IPS-20b (cell line): Measurements from ENCODE around the gene PDCD11.

Source experiments
- H3K27ac ChIP-seq: one replicate; pipeline ENCODE4 v1.5.1; 2013; ENCODE audit warnings: low read length
- H3K27me3 ChIP-seq: 2 replicates; pipeline ENCODE4 v1.6.1; 2013; ENCODE audit warnings: mild to moderate bottlenecking, low read length, inconsistent platforms; ENCODE audit not compliant: insufficient read depth
- H3K36me3 ChIP-seq: 2 replicates; pipeline ENCODE4 v1.6.1; 2013; ENCODE audit warnings: low read depth, mild to moderate bottlenecking, inconsistent platforms, low read length, moderate library complexity; ENCODE audit not compliant: insufficient read depth
- H3K4me1 ChIP-seq: 2 replicates; pipeline ENCODE4 v1.6.1; 2013; ENCODE audit warnings: mild to moderate bottlenecking, control low read depth, inconsistent platforms, low read length, moderate library complexity; ENCODE audit not compliant: insufficient read depth
- H3K4me3 ChIP-seq: 2 replicates; pipeline ENCODE4 v1.5.1; 2013; ENCODE audit warnings: mild to moderate bottlenecking, low read length, inconsistent platforms
- H3K9ac ChIP-seq: 2 replicates; pipeline ENCODE4 v1.6.1; 2013; ENCODE audit warnings: low read depth, mild to moderate bottlenecking, inconsistent platforms, low read length, moderate library complexity
- H3K9me3 ChIP-seq: 2 replicates; pipeline ENCODE4 v1.6.1; 2013; ENCODE audit warnings: mild to moderate bottlenecking, low read depth, low read length, inconsistent platforms; ENCODE audit not compliant: insufficient read depth

Gene PDCD11

DNA sequence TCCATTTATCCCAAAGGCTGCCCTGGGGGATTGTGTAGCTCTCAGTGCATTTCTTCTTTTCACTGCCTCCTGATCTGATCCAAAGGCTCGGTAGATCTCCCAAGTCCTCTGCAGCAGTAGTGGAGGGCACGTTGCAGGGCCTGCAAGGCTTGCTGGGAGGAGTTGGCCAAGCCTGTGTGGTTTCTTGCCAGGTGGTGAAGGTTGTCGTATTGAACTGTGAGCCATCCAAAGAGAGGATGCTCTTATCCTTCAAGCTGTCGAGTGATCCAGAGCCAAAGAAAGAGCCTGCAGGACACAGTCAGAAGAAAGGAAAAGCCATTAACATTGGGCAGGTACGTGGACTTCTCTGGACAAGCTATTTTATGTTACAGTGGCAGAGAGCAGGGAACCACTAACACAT, 21.2 kb downstream of the PDCD11 start:
- Histone ChIP-seq H3K9me3 (no peaks in the 10 kb centered on the region), H3K36me3 (peaks cover 97% of the 10 kb centered on the region), H3K27ac (no peak overlapping the region), H3K27me3 (no peaks in the 10 kb centered on the region), H3K4me1 (no peaks in the 10 kb centered on the region), H3K9ac (no peak overlapping the region), H3K4me3 (no peak overlapping the region)

DNA sequence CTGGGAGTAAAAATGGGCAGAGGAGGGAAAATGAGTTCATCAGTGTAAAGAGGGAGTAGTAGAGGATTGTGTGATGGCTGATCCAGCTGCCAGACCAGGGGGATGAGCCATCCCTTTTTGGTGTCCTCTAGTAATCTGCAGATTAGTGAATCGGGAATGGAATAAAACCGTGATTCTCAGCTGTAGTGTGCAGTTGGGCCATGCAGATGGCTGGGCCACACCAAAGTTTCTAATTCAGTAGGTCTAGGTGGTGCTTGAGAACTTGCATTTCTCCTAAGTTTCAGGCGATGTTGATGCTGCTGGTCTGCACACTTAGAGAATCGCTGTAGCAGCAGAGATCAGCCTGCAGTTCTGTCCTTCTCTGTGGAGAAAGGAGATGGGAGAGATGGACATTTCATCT, 22.7 kb downstream of the PDCD11 start:
- Histone ChIP-seq H3K36me3 (peaks cover 97% of the 10 kb centered on the region), H3K4me1 (no peaks in the 10 kb centered on the region), H3K27ac (no peak overlapping the region), H3K9ac (no peak overlapping the region), H3K9me3 (no peaks in the 10 kb centered on the region), H3K27me3 (no peaks in the 10 kb centered on the region), H3K4me3 (no peak overlapping the region)

DNA sequence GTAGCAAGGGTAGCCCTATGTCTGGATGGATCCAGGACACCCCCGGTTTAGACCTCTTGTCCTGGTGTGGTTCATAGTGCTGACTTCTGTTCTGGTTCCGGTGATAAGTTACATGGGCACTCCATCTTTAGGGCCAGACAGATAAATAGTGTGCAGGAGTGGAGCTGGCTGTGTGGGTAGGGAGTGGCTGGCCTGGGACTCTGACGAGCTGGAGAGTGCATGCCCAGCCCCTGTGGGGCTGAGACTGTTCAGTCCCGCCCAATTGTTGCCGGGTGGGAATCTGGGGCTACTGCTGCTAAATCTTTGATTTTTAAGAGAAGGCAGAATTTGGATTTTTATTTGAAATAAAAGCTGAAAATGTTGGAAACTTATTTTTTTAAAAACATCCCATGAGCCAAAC, 27.3 kb downstream of the PDCD11 start:
- no peaks in the 10 kb centered on the region for H3K4me1 ChIP-seq
- H3K27me3 ChIP-seq, result no peaks in the 10 kb centered on the region
- H3K4me3 ChIP-seq, result no peak overlapping the region
- peaks cover 95% of the 10 kb centered on the region for H3K36me3 ChIP-seq
- H3K27ac ChIP-seq, result no peak overlapping the region
- no peaks in the 10 kb centered on the region for H3K9me3 ChIP-seq
- no peak overlapping the region for H3K9ac ChIP-seq

DNA sequence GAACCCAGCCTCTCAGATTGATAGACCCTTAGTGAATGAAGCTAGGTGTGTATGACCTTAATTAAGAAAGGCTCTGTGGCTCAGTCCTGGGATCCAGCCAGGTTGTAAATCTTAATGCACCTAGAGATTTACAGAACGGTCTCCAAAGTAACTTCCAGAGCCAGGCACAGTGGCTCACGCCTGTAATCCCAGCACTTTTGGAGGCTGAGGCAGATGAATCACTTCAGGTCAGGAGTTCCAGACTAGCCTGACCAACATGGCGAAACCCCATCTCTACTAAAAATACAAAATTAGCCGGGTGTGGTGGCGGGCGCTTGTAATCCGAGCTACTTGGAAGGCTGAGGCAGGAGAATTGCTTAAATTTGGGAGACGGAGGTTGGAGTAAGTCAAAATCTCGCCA, 31.4 kb downstream of the PDCD11 start:
- Histone ChIP-seq H3K9ac (no peak overlapping the region), H3K27ac (no peak overlapping the region), H3K36me3 (peaks cover 98% of the 10 kb centered on the region), H3K9me3 (no peaks in the 10 kb centered on the region), H3K4me1 (no peaks in the 10 kb centered on the region), H3K27me3 (no peaks in the 10 kb centered on the region), H3K4me3 (no peak overlapping the region)

DNA sequence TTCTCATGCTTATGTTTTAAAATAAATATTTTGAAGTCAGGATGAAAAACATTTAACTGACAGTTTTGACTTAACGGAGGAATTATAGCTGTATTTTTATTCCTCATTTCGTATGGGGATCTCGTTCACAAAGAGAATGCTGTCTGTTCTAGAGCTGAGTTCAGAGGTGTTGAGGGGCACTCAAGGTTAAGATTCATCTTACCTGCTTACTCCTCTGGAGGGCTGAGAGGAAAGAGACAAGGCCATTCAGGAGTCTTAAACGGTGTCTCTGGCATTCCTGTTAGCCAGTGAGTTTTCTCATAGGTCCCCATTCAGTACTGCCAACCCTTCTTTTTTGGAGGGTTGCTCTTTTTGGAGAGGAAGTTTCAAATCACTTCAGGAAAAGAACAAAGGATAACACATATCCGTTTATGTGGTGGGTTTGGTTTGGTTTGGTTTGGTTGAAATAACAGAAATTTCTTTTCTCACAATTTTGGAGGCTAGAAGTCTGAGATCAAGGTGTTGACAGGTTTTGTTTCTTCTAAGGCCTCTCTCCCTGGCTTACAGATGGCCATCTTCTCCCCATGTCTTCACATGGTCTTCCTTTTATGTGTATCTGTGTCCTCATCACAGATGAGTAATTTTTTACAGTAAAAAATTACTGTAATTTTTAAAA, 32.7 kb downstream of the PDCD11 start:
- Histone ChIP-seq H3K36me3 (peaks cover 98% of the 10 kb centered on the region), H3K4me1 (no peaks in the 10 kb centered on the region), H3K9me3 (no peaks in the 10 kb centered on the region), H3K4me3 (no peak overlapping the region), H3K9ac (no peak overlapping the region), H3K27me3 (no peaks in the 10 kb centered on the region), H3K27ac (no peak overlapping the region)

DNA sequence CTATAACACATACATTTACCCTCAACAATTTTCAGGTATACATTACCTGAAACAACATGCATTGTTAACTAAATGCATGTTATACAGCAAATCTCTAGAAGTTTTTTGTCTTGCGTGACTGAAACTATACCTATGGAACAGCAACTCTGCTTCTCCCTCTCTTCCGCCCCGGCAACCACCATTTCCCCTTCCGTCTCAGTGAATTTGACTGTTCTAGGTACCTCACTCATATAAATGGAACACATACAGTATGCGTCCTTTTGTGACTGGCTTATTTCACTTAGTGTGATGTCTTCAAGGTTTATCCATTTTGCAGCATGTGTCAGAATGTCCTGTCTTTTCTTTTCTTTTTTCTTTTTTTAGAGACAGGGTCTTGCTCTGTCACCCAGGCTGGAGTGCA, 33.2 kb downstream of the PDCD11 start:
- Histone ChIP-seq H3K4me3 (no peak overlapping the region), H3K4me1 (no peaks in the 10 kb centered on the region), H3K9me3 (no peaks in the 10 kb centered on the region), H3K9ac (no peak overlapping the region), H3K36me3 (peaks cover 98% of the 10 kb centered on the region), H3K27me3 (no peaks in the 10 kb centered on the region), H3K27ac (no peak overlapping the region)

DNA sequence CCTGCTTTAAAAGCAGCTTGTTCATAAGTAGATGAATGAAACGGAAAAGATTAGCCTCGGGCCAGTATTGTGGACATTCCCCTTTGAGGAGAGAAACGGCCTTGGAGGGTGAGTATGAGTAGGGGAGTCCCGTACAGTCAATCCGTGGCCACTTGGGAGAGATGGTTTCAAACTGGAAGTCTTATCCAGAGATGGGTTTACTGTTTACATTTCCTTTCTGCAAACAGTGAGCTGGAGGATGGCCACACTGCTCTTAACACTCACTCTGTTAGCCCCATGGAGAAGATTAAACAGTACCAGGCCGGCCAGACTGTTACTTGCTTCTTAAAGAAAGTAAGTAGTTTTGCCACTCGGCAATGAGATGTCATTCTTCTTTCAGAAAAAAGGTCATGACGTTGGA, 35.5 kb downstream of the PDCD11 start:
- no peak overlapping the region for H3K4me3 ChIP-seq
- no peak overlapping the region for H3K9ac ChIP-seq
- peaks cover 98% of the 10 kb centered on the region for H3K36me3 ChIP-seq
- H3K27ac ChIP-seq, result no peak overlapping the region
- no peaks in the 10 kb centered on the region for H3K4me1 ChIP-seq
- no peaks in the 10 kb centered on the region for H3K27me3 ChIP-seq
- no peaks in the 10 kb centered on the region for H3K9me3 ChIP-seq

DNA sequence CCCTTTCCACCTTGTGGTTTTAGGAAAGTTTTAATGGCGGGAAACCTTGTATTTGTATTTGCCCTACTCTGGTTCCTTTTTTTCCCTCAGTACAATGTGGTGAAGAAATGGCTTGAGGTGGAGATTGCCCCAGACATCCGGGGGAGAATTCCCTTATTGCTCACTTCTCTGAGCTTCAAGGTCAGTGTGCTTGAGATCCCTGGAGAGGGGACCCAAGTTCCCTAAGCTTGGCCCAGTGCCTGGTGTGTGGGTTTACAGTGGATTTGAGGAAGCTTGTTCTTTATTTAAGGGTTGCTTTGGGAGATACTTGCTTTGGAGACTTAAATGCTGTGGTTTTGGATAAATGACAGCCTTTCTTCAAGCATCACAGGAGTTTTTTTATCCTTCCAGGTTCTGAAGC, 37.4 kb downstream of the PDCD11 start:
- no peaks in the 10 kb centered on the region for H3K27me3 ChIP-seq
- no peak overlapping the region for H3K27ac ChIP-seq
- no peaks in the 10 kb centered on the region for H3K9me3 ChIP-seq
- H3K9ac ChIP-seq, result no peak overlapping the region
- no peak overlapping the region for H3K4me3 ChIP-seq
- H3K36me3 ChIP-seq, result peaks cover 95% of the 10 kb centered on the region
- no peaks in the 10 kb centered on the region for H3K4me1 ChIP-seq

DNA sequence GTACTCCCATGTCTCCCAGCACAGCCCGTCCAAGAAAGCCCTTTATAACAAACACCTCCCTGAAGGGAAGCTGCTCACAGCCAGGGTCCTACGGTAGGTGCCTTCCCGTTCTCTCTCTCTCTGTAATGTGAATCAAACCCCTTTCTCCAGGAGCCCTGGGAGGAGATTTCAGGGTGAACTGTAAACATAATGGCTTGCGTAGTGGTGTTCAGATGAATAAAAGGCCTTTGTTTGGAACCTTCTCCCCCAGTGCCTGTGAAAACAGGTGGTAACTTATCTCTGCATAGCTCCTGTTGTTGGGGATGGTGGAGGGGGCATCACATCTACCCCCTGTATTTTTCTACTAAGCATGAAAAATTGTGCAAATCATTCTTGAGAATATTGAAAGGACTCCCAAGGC, 43.4 kb downstream of the PDCD11 start:
- no peak overlapping the region for H3K9ac ChIP-seq
- no peak overlapping the region for H3K27ac ChIP-seq
- H3K9me3 ChIP-seq, result no peaks in the 10 kb centered on the region
- no peaks in the 10 kb centered on the region for H3K27me3 ChIP-seq
- H3K36me3 ChIP-seq, result peaks cover 96% of the 10 kb centered on the region
- H3K4me3 ChIP-seq, result no peak overlapping the region
- no peaks in the 10 kb centered on the region for H3K4me1 ChIP-seq

DNA sequence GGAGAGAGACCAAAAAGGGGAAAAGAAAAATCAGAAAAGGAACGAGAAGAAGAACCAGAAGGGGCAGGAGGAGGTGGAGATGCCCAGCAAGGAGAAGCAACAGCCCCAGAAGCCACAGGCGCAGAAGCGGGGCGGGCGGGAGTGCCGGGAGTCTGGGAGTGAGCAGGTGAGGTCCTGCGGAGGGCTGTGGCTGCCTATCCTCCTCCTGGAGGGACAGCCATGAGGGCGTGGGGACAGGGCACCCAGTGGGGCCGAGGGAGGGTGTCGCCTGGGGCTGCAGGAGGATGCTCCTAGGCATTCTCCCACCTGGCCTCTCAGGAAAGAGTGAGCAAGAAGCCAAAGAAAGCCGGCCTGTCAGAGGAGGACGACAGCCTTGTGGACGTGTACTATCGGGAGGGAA, 44.0 kb downstream of the PDCD11 start:
- H3K36me3 ChIP-seq, result peaks cover 96% of the 10 kb centered on the region
- H3K9me3 ChIP-seq, result no peaks in the 10 kb centered on the region
- no peak overlapping the region for H3K9ac ChIP-seq
- H3K27ac ChIP-seq, result no peak overlapping the region
- no peaks in the 10 kb centered on the region for H3K4me1 ChIP-seq
- no peaks in the 10 kb centered on the region for H3K27me3 ChIP-seq
- no peak overlapping the region for H3K4me3 ChIP-seq

DNA sequence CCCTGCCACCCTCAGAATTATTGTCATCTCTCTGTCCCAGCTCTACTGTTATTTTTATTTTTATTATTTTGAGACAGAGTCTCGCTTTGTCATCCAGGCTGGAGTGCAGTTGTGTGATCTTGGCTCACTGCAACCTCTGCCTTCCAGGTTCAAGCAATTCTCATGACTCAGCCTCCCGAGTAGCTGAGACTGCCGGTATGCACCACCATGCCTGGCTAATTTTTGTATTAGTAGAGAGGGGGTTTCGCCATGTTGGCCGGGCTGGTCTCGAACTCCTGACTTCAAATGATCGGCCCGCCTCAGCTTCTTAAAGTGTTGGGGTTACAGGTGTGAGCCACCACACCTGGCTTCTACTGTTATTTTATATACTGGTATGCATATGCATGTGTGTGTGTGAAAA, 44.8 kb downstream of the PDCD11 start:
- Histone ChIP-seq H3K27me3 (no peaks in the 10 kb centered on the region), H3K36me3 (peaks cover 97% of the 10 kb centered on the region), H3K9ac (no peak overlapping the region), H3K27ac (no peak overlapping the region), H3K4me1 (no peaks in the 10 kb centered on the region), H3K4me3 (no peak overlapping the region), H3K9me3 (no peaks in the 10 kb centered on the region)

DNA sequence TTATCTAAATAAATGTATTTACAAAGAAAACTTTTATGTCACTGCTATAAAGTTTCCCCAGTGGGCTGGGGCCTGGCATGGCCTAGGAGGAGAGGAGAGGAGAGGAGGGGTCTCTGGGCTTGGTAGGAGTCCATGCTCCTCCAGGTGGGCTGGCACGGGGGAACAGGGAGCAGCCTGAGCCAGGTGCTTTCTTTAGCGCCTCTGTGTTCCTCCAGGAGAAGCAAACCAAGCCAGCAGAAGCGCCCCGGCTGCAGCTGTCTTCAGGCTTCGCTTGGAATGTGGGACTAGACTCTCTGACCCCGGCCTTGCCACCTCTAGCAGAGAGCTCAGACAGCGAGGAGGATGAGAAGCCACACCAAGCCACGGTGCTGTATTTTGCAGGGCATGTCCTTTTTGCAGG, 45.2 kb downstream of the PDCD11 start:
- Histone ChIP-seq H3K27ac (no peak overlapping the region), H3K9me3 (no peaks in the 10 kb centered on the region), H3K9ac (no peak overlapping the region), H3K4me3 (no peak overlapping the region), H3K4me1 (no peaks in the 10 kb centered on the region), H3K36me3 (peaks cover 97% of the 10 kb centered on the region), H3K27me3 (no peaks in the 10 kb centered on the region)
